ENCODE results near the gene BAZ2B.
"Not testable (repeated sequence)": the region's sequence is repeated elsewhere in the genome, so short reads cannot be mapped to it uniquely, and the experiment has no call there.

The BAZ2B gene

DNA sequence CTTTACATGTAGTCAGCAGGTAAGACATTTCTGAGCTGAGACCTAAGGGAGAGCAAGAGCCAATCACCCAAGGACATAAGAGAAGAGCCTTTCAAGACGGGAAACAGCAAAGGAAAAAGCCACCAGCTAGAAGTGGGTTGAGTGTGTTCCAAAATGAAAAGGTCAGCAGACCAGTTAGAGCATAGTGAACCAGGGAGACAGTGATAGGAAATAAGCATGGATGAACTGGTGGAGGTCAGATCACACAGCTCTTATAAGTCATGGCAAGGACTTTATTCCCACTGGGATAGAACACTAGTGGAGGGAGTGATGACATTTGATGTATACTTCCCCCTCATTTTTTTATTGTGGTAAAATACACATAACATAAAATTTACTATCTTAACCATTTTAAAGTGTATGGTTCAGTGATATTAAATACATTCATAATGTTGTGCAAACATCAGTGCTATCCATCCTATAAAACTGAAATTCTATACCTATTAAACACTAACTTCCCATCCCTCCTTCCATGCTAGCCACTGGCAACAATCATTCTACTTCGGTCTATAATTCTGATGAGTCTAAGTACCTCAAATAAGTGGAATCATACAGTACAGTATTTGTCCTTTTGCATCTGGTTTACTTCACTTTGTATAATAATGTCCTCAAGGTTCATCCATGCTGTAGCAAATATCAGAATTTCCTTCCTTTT is 174.0 kb downstream of the BAZ2B start:
- Mint-ChIP-seq H3K27me3 (no peaks in the 10 kb centered on the region), H3K4me3 (no peak overlapping the region), H3K4me1 (no peaks in the 10 kb centered on the region), H3K27ac (no peak overlapping the region), H3K36me3 (ENCODE audit: low read depth) (peaks cover 25% of the 10 kb centered on the region), H3K9me3 (no peaks in the 10 kb centered on the region)
- ATAC-seq (no peak), DNase-seq (no peak)

GRCh38 chr2:159441182-159441581 is 175.2 kb downstream of the BAZ2B start:
- no peaks in the 10 kb centered on the region for H3K9me3 Mint-ChIP-seq
- H3K27me3 Mint-ChIP-seq = no peaks in the 10 kb centered on the region
- ATAC-seq = no peak
- no peak overlapping the region for H3K27ac Mint-ChIP-seq
- no peaks in the 10 kb centered on the region for H3K4me1 Mint-ChIP-seq
- peaks cover 18% of the 10 kb centered on the region for H3K36me3 Mint-ChIP-seq (ENCODE audit: low read depth)
- no peak overlapping the region for H3K4me3 Mint-ChIP-seq
- DNase-seq = no peak

- Mint-ChIP-seq H3K4me3 (no peak overlapping the region), H3K27ac (no peak overlapping the region), H3K36me3 (ENCODE audit: low read depth) (peaks cover 15% of the 10 kb centered on the region), H3K9me3 (no peaks in the 10 kb centered on the region), H3K27me3 (no peaks in the 10 kb centered on the region), H3K4me1 (no peaks in the 10 kb centered on the region)
- no peak for ATAC-seq
- DNase-seq = no peak
Observed at GRCh38 chr2:159439421-159439820, 176.9 kb downstream of the BAZ2B start.

- no peak overlapping the region for H3K4me3 Mint-ChIP-seq
- no peaks in the 10 kb centered on the region for H3K9me3 Mint-ChIP-seq
- ATAC-seq = no peak
- no peaks in the 10 kb centered on the region for H3K27me3 Mint-ChIP-seq
- peaks cover 16% of the 10 kb centered on the region for H3K36me3 Mint-ChIP-seq (ENCODE audit: low read depth)
- no peaks in the 10 kb centered on the region for H3K4me1 Mint-ChIP-seq
- DNase-seq = no peak
- H3K27ac Mint-ChIP-seq = no peak overlapping the region
Observed at GRCh38 chr2:159438720-159439353, 177.5 kb downstream of the BAZ2B start.

GRCh38 chr2:159438284-159438683 is 178.1 kb downstream of the BAZ2B start:
- H3K4me3 Mint-ChIP-seq = no peak overlapping the region
- no peaks in the 10 kb centered on the region for H3K27me3 Mint-ChIP-seq
- DNase-seq = no peak
- peaks cover 20% of the 10 kb centered on the region for H3K36me3 Mint-ChIP-seq (ENCODE audit: low read depth)
- no peak overlapping the region for H3K27ac Mint-ChIP-seq
- ATAC-seq = no peak
- no peaks in the 10 kb centered on the region for H3K9me3 Mint-ChIP-seq
- H3K4me1 Mint-ChIP-seq = no peaks in the 10 kb centered on the region

- ATAC-seq (no peak), DNase-seq (no peak)
- H3K27me3 Mint-ChIP-seq = no peaks in the 10 kb centered on the region
- no peak overlapping the region for H3K27ac Mint-ChIP-seq
- no peaks in the 10 kb centered on the region for H3K9me3 Mint-ChIP-seq
- peaks cover 9% of the 10 kb centered on the region for H3K36me3 Mint-ChIP-seq (ENCODE audit: low read depth)
- no peak overlapping the region for H3K4me3 Mint-ChIP-seq
- no peaks in the 10 kb centered on the region for H3K4me1 Mint-ChIP-seq
Observed at GRCh38 chr2:159432610-159433009, 183.7 kb downstream of the BAZ2B start.

DNA sequence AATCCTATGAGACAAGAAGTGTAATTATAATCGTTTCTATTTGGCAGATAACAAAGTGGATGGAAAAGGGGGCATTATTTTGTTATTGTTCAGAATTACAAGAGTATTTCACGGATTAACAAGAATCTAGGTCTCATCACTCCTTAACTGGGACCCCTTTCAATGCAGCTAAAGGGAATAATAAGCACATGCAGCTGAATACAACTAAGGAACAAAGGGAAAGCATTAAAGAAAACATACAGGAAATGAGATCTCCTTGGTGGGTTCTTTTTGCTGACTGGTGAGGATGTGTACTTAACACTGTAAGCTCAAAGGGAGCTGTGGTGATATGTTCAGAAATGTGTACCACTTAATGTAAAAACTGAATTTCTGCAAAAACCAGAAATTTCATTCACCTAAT is 189.3 kb downstream of the BAZ2B start:
- H3K4me1 Mint-ChIP-seq = no peaks in the 10 kb centered on the region
- ATAC-seq (no peak), DNase-seq (no peak)
- no peaks in the 10 kb centered on the region for H3K9me3 Mint-ChIP-seq
- H3K27me3 Mint-ChIP-seq = no peaks in the 10 kb centered on the region
- H3K36me3 Mint-ChIP-seq (ENCODE audit: low read depth) = peaks cover 11% of the 10 kb centered on the region
- H3K4me3 Mint-ChIP-seq = no peak overlapping the region
- H3K27ac Mint-ChIP-seq = no peak overlapping the region

- H3K27ac Mint-ChIP-seq = no peak overlapping the region
- no peaks in the 10 kb centered on the region for H3K4me1 Mint-ChIP-seq
- no peak overlapping the region for H3K4me3 Mint-ChIP-seq
- DNase-seq = no peak
- no peak for ATAC-seq
- peaks cover 7% of the 10 kb centered on the region for H3K36me3 Mint-ChIP-seq (ENCODE audit: low read depth)
- no peaks in the 10 kb centered on the region for H3K27me3 Mint-ChIP-seq
- no peaks in the 10 kb centered on the region for H3K9me3 Mint-ChIP-seq
Observed at GRCh38 chr2:159419403-159419802, 196.9 kb downstream of the BAZ2B start.

- ATAC-seq (no peak), DNase-seq (no peak)
- Mint-ChIP-seq H3K27me3 (no peaks in the 10 kb centered on the region), H3K36me3 (ENCODE audit: low read depth) (peaks cover 4% of the 10 kb centered on the region), H3K9me3 (no peaks in the 10 kb centered on the region), H3K27ac (no peak overlapping the region), H3K4me3 (no peak overlapping the region), H3K4me1 (no peaks in the 10 kb centered on the region)
Observed at GRCh38 chr2:159411460-159411859, 204.9 kb downstream of the BAZ2B start.

- peaks cover 9% of the 10 kb centered on the region for H3K36me3 Mint-ChIP-seq (ENCODE audit: low read depth)
- ATAC-seq (no peak), DNase-seq (no peak)
- H3K9me3 Mint-ChIP-seq = no peaks in the 10 kb centered on the region
- H3K27ac Mint-ChIP-seq = no peak overlapping the region
- no peaks in the 10 kb centered on the region for H3K27me3 Mint-ChIP-seq
- no peak overlapping the region for H3K4me3 Mint-ChIP-seq
- no peaks in the 10 kb centered on the region for H3K4me1 Mint-ChIP-seq
Observed at GRCh38 chr2:159410276-159410675, 206.1 kb downstream of the BAZ2B start.

- ATAC-seq = no peak
- no peak overlapping the region for H3K4me3 Mint-ChIP-seq
- H3K9me3 Mint-ChIP-seq = no peaks in the 10 kb centered on the region
Observed at GRCh38 chr2:159409116-159409800, 207.1 kb downstream of the BAZ2B start.

GRCh38 chr2:159402790-159403189 is 213.6 kb downstream of the BAZ2B start:
- Mint-ChIP-seq H3K4me1 (no peaks in the 10 kb centered on the region), H3K27me3 (no peaks in the 10 kb centered on the region), H3K27ac (no peak overlapping the region), H3K9me3 (no peaks in the 10 kb centered on the region), H3K4me3 (no peak overlapping the region), H3K36me3 (ENCODE audit: low read depth) (peaks cover 7% of the 10 kb centered on the region)
- DNase-seq (no peak), ATAC-seq (no peak)

More at GRCh38 chr2:159409116-159409800, 207.1 kb downstream of the BAZ2B start:
- no peak overlapping the region for H3K27ac Mint-ChIP-seq
- H3K4me1 Mint-ChIP-seq = no peaks in the 10 kb centered on the region
- peaks cover 9% of the 10 kb centered on the region for H3K36me3 Mint-ChIP-seq (ENCODE audit: low read depth)
- DNase-seq = no peak
- no peaks in the 10 kb centered on the region for H3K27me3 Mint-ChIP-seq

DNA sequence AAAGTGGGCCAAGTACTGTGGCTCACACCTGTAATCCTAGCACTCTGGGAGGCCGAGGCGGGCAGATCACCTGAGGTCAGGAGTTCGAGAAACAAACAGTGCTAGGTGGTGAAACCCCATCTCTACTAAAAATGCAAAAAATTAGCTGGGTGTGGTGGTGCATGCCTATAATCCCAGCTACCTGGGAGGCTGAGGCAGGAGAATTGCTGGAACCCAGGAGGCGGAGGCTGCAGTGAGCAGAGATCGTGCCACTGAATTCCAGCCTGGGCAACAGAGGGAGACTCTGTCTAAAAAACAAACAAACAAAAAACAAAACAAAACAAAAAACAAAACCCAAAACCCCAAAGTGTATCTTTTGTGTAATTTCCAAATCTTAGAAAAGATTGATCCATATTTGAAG is 214.2 kb downstream of the BAZ2B start:
- not testable (repeated sequence) for H3K36me3 Mint-ChIP-seq (ENCODE audit: low read depth); DNase-seq; H3K4me3 Mint-ChIP-seq; H3K4me1 Mint-ChIP-seq; H3K9me3 Mint-ChIP-seq; ATAC-seq; H3K27ac Mint-ChIP-seq; H3K27me3 Mint-ChIP-seq

GRCh38 chr2:159399716-159400415 is 216.5 kb downstream of the BAZ2B start:
- H3K9me3 Mint-ChIP-seq = no peaks in the 10 kb centered on the region
- DNase-seq (no peak), ATAC-seq (no peak)
- no peaks in the 10 kb centered on the region for H3K4me1 Mint-ChIP-seq
- H3K36me3 Mint-ChIP-seq (ENCODE audit: low read depth) = peaks cover 1% of the 10 kb centered on the region
- no peak overlapping the region for H3K27ac Mint-ChIP-seq
- no peak overlapping the region for H3K4me3 Mint-ChIP-seq
- H3K27me3 Mint-ChIP-seq = no peaks in the 10 kb centered on the region

DNA sequence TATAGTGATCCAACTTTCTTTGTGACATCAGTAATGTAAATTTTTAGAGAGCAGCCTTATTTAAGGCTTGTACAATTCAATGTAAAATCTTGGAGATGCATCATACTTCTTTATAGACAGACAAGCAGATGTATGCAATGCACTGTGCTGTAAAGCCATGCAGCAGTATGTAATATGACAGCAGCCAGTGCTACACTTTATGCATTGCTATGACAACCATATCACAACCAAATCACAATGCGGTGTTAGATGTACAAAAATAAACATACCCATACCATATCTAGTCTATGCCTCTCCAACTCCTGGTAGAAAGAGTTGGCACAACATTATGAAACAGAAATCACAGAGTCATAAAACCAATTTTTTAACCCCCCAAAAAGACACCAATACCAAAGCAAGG is 219.5 kb downstream of the BAZ2B start:
- no peaks in the 10 kb centered on the region for H3K9me3 Mint-ChIP-seq
- no peaks in the 10 kb centered on the region for H3K36me3 Mint-ChIP-seq (ENCODE audit: low read depth)
- no peaks in the 10 kb centered on the region for H3K4me1 Mint-ChIP-seq
- no peak overlapping the region for H3K27ac Mint-ChIP-seq
- no peaks in the 10 kb centered on the region for H3K27me3 Mint-ChIP-seq
- ATAC-seq = no peak
- DNase-seq = no peak
- H3K4me3 Mint-ChIP-seq = no peak overlapping the region
